Osteoblast (primary cell): ENCODE data around the gene PKIG. TPM values are rescaled to one million over a fixed set of nuclear protein-coding genes. Genes with fewer than 3 reads are reported as not detected.

Experiments
- DNase-seq: peaks from one replicate; pipeline ENCODE4 v3.0.0; 2011; ENCODE audit warnings: low spot score, mixed read lengths; ENCODE audit not compliant: insufficient read length; ENCODE audit errors: missing footprints
- H2AFZ ChIP-seq: 2 replicates; pipeline ENCODE4 v1.6.0; 2011; ENCODE audit warnings: mild to moderate bottlenecking, low read length
- H3K27ac ChIP-seq: 2 replicates; pipeline ENCODE4 v1.5.1; 2011; ENCODE audit warnings: mild to moderate bottlenecking, low read depth, low read length, moderate library complexity
- H3K27me3 ChIP-seq: 2 replicates; pipeline ENCODE4 v1.6.0; 2012; ENCODE audit warnings: mild to moderate bottlenecking, control low read depth, inconsistent platforms, low read length, moderate library complexity; ENCODE audit not compliant: insufficient read depth
- H3K36me3 ChIP-seq: 2 replicates; pipeline ENCODE4 v1.5.1; 2011; ENCODE audit warnings: mild to moderate bottlenecking, low read length, control low read depth, moderate library complexity; ENCODE audit not compliant: insufficient read depth
- H3K4me1 ChIP-seq: 2 replicates; pipeline ENCODE4 v1.5.1; 2011; ENCODE audit warnings: mild to moderate bottlenecking, low read length, control low read depth, moderate library complexity; ENCODE audit not compliant: insufficient read depth
- H3K4me2 ChIP-seq: 2 replicates; pipeline ENCODE4 v1.6.0; 2011; ENCODE audit warnings: mild to moderate bottlenecking, low read length; ENCODE audit not compliant: insufficient read depth
- H3K4me3 ChIP-seq: fragments of 200-600 bp; sonication (generic); 3 replicates; pipeline ENCODE4 v1.5.1; 2012; ENCODE audit warnings: mild to moderate bottlenecking, low read length, inconsistent platforms; ENCODE audit not compliant: insufficient read depth
- H3K79me2 ChIP-seq: 2 replicates; pipeline ENCODE4 v1.6.0; 2012; ENCODE audit warnings: mild to moderate bottlenecking, low read length, control low read depth, inconsistent platforms; ENCODE audit not compliant: insufficient read depth
- H3K9me3 ChIP-seq: 2 replicates; pipeline ENCODE4 v1.5.1; 2011; ENCODE audit warnings: low read depth, low read length, control low read depth
- H4K20me1 ChIP-seq: 2 replicates; pipeline ENCODE4 v1.6.0; 2012; ENCODE audit warnings: mild to moderate bottlenecking, low read length, control low read depth; ENCODE audit not compliant: insufficient read depth
- CTCF ChIP-seq: IDR thresholded peaks from 2 replicates; pipeline ENCODE4 v1.5.1; 2011; ENCODE audit warnings: mild to moderate bottlenecking, low read depth, low read length, moderate library complexity; ENCODE audit errors: extremely low read depth
- total RNA-seq: library from RNA; depleted of rRNA; stranded (reverse); fragments of >200 nt; gene quantifications from 2 replicates; pipeline ENCODE4 v1.2.3, GENCODE V29; 2012

PKIG gene
- total RNA-seq, 1 donor: 107 TPM

- no peak for TF ChIP-seq CTCF
- Histone ChIP-seq H3K27ac (no peak overlapping the region), H3K27me3 (peaks cover 6% of the 10 kb centered on the region), H4K20me1 (no peaks in the 10 kb centered on the region), H3K4me2 (no peak overlapping the region), H2AFZ (no peak overlapping the region), H3K79me2 (no peaks in the 10 kb centered on the region), H3K4me3 (no peak overlapping the region), H3K9me3 (peaks cover 2% of the 10 kb centered on the region), H3K36me3 (no peaks in the 10 kb centered on the region), H3K4me1 (no peaks in the 10 kb centered on the region)
- no peak for DNase-seq
Measured at GRCh38 chr20:44657875-44658274, 75.5 kb downstream of the PKIG start.

GRCh38 chr20:44658810-44659209, 76.4 kb downstream of the PKIG start:
- Histone ChIP-seq H3K27ac (no peak overlapping the region), H3K79me2 (no peaks in the 10 kb centered on the region), H2AFZ (no peak overlapping the region), H4K20me1 (no peaks in the 10 kb centered on the region), H3K36me3 (no peaks in the 10 kb centered on the region), H3K4me2 (no peak overlapping the region), H3K4me1 (no peaks in the 10 kb centered on the region), H3K27me3 (peaks cover 6% of the 10 kb centered on the region), H3K9me3 (peaks cover 2% of the 10 kb centered on the region), H3K4me3 (no peak overlapping the region)
- DNase-seq: no peak
- TF ChIP-seq CTCF: no peak

- no peak overlapping the region for H2AFZ ChIP-seq
- H3K4me2 ChIP-seq: no peak overlapping the region
- H4K20me1 ChIP-seq: no peaks in the 10 kb centered on the region
- H3K4me3 ChIP-seq: no peak overlapping the region
- no peak for DNase-seq
- no peaks in the 10 kb centered on the region for H3K4me1 ChIP-seq
- H3K27me3 ChIP-seq: peaks cover 6% of the 10 kb centered on the region
- H3K36me3 ChIP-seq: no peaks in the 10 kb centered on the region
- no peaks in the 10 kb centered on the region for H3K79me2 ChIP-seq
- no peak for TF ChIP-seq CTCF
- no peak overlapping the region for H3K27ac ChIP-seq
- peaks cover 2% of the 10 kb centered on the region for H3K9me3 ChIP-seq
Measured at GRCh38 chr20:44659931-44660330, 77.6 kb downstream of the PKIG start.

- H4K20me1 ChIP-seq: no peaks in the 10 kb centered on the region
- no peak overlapping the region for H2AFZ ChIP-seq
- no peak for TF ChIP-seq CTCF
- no peaks in the 10 kb centered on the region for H3K79me2 ChIP-seq
- H3K9me3 ChIP-seq: peaks cover 2% of the 10 kb centered on the region
- no peaks in the 10 kb centered on the region for H3K4me1 ChIP-seq
- H3K36me3 ChIP-seq: no peaks in the 10 kb centered on the region
- H3K4me3 ChIP-seq: no peak overlapping the region
- no peak overlapping the region for H3K27ac ChIP-seq
- H3K27me3 ChIP-seq: peaks cover 3% of the 10 kb centered on the region
- DNase-seq: no peak
- no peak overlapping the region for H3K4me2 ChIP-seq
Measured at GRCh38 chr20:44660581-44660980, 78.2 kb downstream of the PKIG start.
